GM11168 (cell line): ENCODE data around the gene MEIKIN.

Experiments
- in situ Hi-C: fragments of 300-500 bp; cut with MboI; formaldehyde crosslinking; loops from one replicate; pipeline ENCODE4 v1.12.0; 2022; ENCODE audit warnings: low sequenced_read_pairs; ENCODE audit not compliant: unreplicated experiment

The MEIKIN gene

GRCh38 chr5:131974622-131974955 lies 29.1 kb upstream of the MEIKIN start:
- in situ Hi-C loops: no loop called here

GRCh38 chr5:131974016-131974415 lies 28.6 kb upstream of the MEIKIN start:
- in situ Hi-C loops: no loop called here

- in situ Hi-C loops: no loop called here
These were observed 27.7 kb upstream of the MEIKIN start for GRCh38 chr5:131973089-131973712.

- in situ Hi-C loops: no loop called here
These were observed 23.0 kb upstream of the MEIKIN start for GRCh38 chr5:131968396-131968954.

GRCh38 chr5:131966551-131966950 lies 21.1 kb upstream of the MEIKIN start:
- in situ Hi-C loops: no loop called here

GRCh38 chr5:131965826-131966415 lies 20.5 kb upstream of the MEIKIN start:
- in situ Hi-C loops: no loop called here

- in situ Hi-C loops: no loop called here
These were observed 14.4 kb upstream of the MEIKIN start for GRCh38 chr5:131959906-131960305.

GRCh38 chr5:131959136-131959535 lies 13.7 kb upstream of the MEIKIN start:
- in situ Hi-C loops: no loop called here

GRCh38 chr5:131957721-131958441 lies 12.4 kb upstream of the MEIKIN start:
- in situ Hi-C loops: no loop called here

- in situ Hi-C loops: no loop called here
These were observed 8.5 kb upstream of the MEIKIN start for GRCh38 chr5:131953969-131954368.

- in situ Hi-C loops: no loop called here
These were observed 6.9 kb upstream of the MEIKIN start for GRCh38 chr5:131952301-131952857.

GRCh38 chr5:131950706-131951105 lies 5.2 kb upstream of the MEIKIN start:
- in situ Hi-C loops: no loop called here

- in situ Hi-C loops: no loop called here
These were observed 2.0 kb upstream of the MEIKIN start for GRCh38 chr5:131947445-131947844.

- in situ Hi-C loops: no loop called here
These were observed 537 bp downstream of the MEIKIN start for GRCh38 chr5:131944702-131945550.

GRCh38 chr5:131943916-131944315 lies 1.5 kb downstream of the MEIKIN start:
- in situ Hi-C loops: no loop called here

GRCh38 chr5:131942016-131942415 lies 3.4 kb downstream of the MEIKIN start:
- in situ Hi-C loops: no loop called here

- in situ Hi-C loops: no loop called here
These were observed 5.6 kb downstream of the MEIKIN start for GRCh38 chr5:131939690-131940345.

GRCh38 chr5:131932235-131932634 lies 13.2 kb downstream of the MEIKIN start:
- in situ Hi-C loops: no loop called here

GRCh38 chr5:131928957-131929356 lies 16.5 kb downstream of the MEIKIN start:
- in situ Hi-C loops: no loop called here

GRCh38 chr5:131926168-131926567 lies 19.3 kb downstream of the MEIKIN start:
- in situ Hi-C loops: no loop called here
